Chondrocyte (in vitro differentiated cells): ENCODE results near the gene GM2A. TPM values are rescaled to one million over a fixed set of nuclear protein-coding genes. Genes with fewer than 3 reads are reported as not detected.

Experiments used
- DNase-seq: peaks from one replicate; pipeline ENCODE4 v3.0.0; 2021; ENCODE audit warnings: mixed read lengths, low spot score
- H3K27ac Mint-ChIP-seq: one replicate; pipeline ENCODE4 v1.8.0; 2021; ENCODE audit warnings: mild to moderate bottlenecking, moderate library complexity, mixed read lengths; ENCODE audit not compliant: unreplicated experiment
- H3K27me3 Mint-ChIP-seq: 2 replicates; pipeline ENCODE4 v1.8.0; 2021; ENCODE audit warnings: low read depth, mixed read lengths
- H3K36me3 Mint-ChIP-seq: 2 replicates; pipeline ENCODE4 v1.8.0; 2021; ENCODE audit warnings: low read depth, mixed read lengths
- H3K4me1 Mint-ChIP-seq: 2 replicates; pipeline ENCODE4 v1.8.0; 2021; ENCODE audit warnings: low read depth, mild to moderate bottlenecking, mixed read lengths
- H3K4me3 Mint-ChIP-seq: one replicate; pipeline ENCODE4 v1.8.0; 2021; ENCODE audit warnings: mild to moderate bottlenecking, moderate library complexity, mixed read lengths; ENCODE audit not compliant: unreplicated experiment
- H3K9me3 Mint-ChIP-seq: 2 replicates; pipeline ENCODE4 v1.8.0; 2021; ENCODE audit warnings: low read depth, mixed read lengths
- CTCF ChIP-seq: fragments of 200-600 bp; sonication (generic); IDR thresholded peaks from 2 replicates; pipeline ENCODE4 v1.5.0; 2021; ENCODE audit warnings: antibody characterized with exemption, mild to moderate bottlenecking, moderate library complexity
- total RNA-seq: library from RNA; stranded (reverse); gene quantifications from 3 replicates; pipeline ENCODE4 v1.2.1, GENCODE V29; 2021

The GM2A gene
- total RNA-seq, 1 donor from 2014 or later = 21.7 TPM

GRCh38 chr5:151286246-151286645, 33.3 kb downstream of the GM2A start:
- Mint-ChIP-seq H3K4me3 (no peak overlapping the region), H3K27ac (no peak overlapping the region), H3K4me1 (no peaks in the 10 kb centered on the region), H3K36me3 (peaks cover under 1% of the 10 kb centered on the region), H3K27me3 (peaks cover 27% of the 10 kb centered on the region), H3K9me3 (peaks cover 1% of the 10 kb centered on the region)
- DNase-seq = no peak
- TF ChIP-seq CTCF = no peak

GRCh38 chr5:151288180-151288579, 35.2 kb downstream of the GM2A start:
- DNase-seq = no peak
- Mint-ChIP-seq H3K36me3 (peaks cover 1% of the 10 kb centered on the region), H3K4me3 (no peak overlapping the region), H3K27ac (no peak overlapping the region), H3K4me1 (no peaks in the 10 kb centered on the region), H3K27me3 (peaks cover 25% of the 10 kb centered on the region), H3K9me3 (peaks cover 4% of the 10 kb centered on the region)
- no peak for TF ChIP-seq CTCF

GRCh38 chr5:151293624-151294023, 40.6 kb downstream of the GM2A start:
- H3K4me1 Mint-ChIP-seq = no peaks in the 10 kb centered on the region
- TF ChIP-seq CTCF = no peak
- no peak for DNase-seq
- H3K36me3 Mint-ChIP-seq = peaks cover 1% of the 10 kb centered on the region
- H3K27me3 Mint-ChIP-seq = peaks cover 22% of the 10 kb centered on the region
- no peak overlapping the region for H3K27ac Mint-ChIP-seq
- H3K9me3 Mint-ChIP-seq = peaks cover 4% of the 10 kb centered on the region
- H3K4me3 Mint-ChIP-seq = no peak overlapping the region

- DNase-seq = no peak
- Mint-ChIP-seq H3K9me3 (peaks cover 4% of the 10 kb centered on the region), H3K27ac (no peak overlapping the region), H3K4me3 (no peak overlapping the region), H3K36me3 (peaks cover 1% of the 10 kb centered on the region), H3K4me1 (no peaks in the 10 kb centered on the region), H3K27me3 (peaks cover 27% of the 10 kb centered on the region)
- TF ChIP-seq CTCF = no peak
Measured at GRCh38 chr5:151295138-151295537, 42.2 kb downstream of the GM2A start.

GRCh38 chr5:151295791-151296477, 42.9 kb downstream of the GM2A start:
- no peak for TF ChIP-seq CTCF
- Mint-ChIP-seq H3K36me3 (peaks cover 1% of the 10 kb centered on the region), H3K4me1 (no peaks in the 10 kb centered on the region), H3K9me3 (peaks cover 4% of the 10 kb centered on the region), H3K27ac (peak overlapping the region; percentile 24), H3K27me3 (peaks cover 33% of the 10 kb centered on the region), H3K4me3 (no peak overlapping the region)
- DNase-seq = no peak
